Astrocyte of the cerebellum (primary cell): ENCODE results near the gene FAM107B.
"Not testable (repeated sequence)": the region's sequence is repeated elsewhere in the genome, so short reads cannot be mapped to it uniquely, and the experiment has no call there.

Source experiments
- DNase-seq: peaks from one replicate; pipeline ENCODE4 v3.0.0-alpha.2; 2011; ENCODE audit warnings: low read depth
- H3K4me3 ChIP-seq: 2 replicates; pipeline ENCODE4 v1.5.1; 2011; ENCODE audit warnings: mild to moderate bottlenecking, low read depth, low read length, moderate library complexity
- in situ Hi-C: cut with HindIII; loops from 2 replicates; pipeline ENCODE4 v1.10.0; 2017; ENCODE audit warnings: low sequenced_read_pairs
- TF ChIP-seq, protein P1 (sequence below): IDR thresholded peaks from 2 replicates; pipeline ENCODE4 v1.5.1; 2012; ENCODE audit warnings: low read length, low read depth, moderate library complexity, mild to moderate bottlenecking; ENCODE audit errors: missing control alignments

FAM107B gene

DNA sequence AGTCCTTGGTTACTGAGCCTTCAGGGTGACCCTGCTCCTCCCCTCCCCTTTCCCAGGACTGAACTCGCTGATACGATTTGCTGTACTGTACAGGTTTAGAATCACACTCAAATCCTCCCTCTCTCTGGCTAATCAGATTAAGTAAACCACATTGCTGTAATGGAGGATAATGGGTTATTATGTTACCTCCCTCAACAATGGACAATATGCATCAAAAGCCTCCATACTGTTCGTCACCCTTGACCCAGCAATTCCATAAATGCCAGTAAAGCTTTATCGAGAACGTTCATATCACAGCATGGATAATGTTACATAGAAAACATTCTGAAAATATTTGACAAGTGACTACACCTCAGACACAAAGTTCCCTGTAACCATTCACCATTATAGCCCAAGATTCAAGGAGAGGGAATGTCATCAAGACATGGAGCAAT lies 61.7 kb downstream of the FAM107B start:
- no peak for DNase-seq
- in situ Hi-C loops, result no loop called here
- H3K4me3 ChIP-seq, result no peak overlapping the region
- TF ChIP-seq, protein P1, sequence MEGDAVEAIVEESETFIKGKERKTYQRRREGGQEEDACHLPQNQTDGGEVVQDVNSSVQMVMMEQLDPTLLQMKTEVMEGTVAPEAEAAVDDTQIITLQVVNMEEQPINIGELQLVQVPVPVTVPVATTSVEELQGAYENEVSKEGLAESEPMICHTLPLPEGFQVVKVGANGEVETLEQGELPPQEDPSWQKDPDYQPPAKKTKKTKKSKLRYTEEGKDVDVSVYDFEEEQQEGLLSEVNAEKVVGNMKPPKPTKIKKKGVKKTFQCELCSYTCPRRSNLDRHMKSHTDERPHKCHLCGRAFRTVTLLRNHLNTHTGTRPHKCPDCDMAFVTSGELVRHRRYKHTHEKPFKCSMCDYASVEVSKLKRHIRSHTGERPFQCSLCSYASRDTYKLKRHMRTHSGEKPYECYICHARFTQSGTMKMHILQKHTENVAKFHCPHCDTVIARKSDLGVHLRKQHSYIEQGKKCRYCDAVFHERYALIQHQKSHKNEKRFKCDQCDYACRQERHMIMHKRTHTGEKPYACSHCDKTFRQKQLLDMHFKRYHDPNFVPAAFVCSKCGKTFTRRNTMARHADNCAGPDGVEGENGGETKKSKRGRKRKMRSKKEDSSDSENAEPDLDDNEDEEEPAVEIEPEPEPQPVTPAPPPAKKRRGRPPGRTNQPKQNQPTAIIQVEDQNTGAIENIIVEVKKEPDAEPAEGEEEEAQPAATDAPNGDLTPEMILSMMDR, result no peak

DNA sequence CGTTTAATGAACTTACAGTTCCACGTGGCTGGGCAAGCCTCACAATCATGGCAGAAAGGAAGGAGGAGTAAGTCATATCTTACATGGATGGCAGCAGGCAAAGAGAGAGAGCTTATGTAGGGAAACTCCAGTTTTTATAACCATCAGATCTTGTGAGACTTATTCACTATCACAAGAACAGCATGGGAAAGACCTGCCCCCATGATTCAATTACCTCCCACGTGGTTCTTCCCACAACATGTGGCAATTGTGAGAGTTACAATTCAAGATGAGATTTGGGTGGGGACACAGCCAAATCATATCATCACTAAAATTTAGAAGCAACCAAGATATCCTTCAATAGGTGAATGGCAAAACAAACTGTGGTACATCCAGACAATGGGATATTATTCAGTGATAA lies 65.4 kb downstream of the FAM107B start:
- in situ Hi-C loops, result not testable (repeated sequence)

DNA sequence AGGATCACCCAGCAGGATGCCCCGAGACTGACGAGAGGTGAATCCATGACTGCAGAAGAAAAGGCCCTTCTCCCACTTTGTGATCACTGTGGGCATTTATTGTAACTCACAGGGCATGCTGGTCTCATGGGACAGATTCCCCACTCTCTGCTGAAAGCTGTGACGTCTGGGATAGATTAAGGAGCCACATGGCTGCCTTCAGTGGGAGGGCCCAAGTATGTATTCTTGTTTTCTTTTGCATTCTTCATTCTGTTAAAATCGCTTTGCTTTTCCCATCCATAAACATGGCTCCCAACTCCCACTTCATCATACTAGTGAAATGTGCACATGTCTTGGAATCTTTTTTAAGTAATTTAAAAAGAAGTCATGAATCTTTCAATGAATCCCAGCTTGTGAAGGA lies 67.2 kb downstream of the FAM107B start:
- in situ Hi-C loops, result no loop called here
- no peak for DNase-seq
- H3K4me3 ChIP-seq, result no peak overlapping the region
- TF ChIP-seq, protein P1, result no peak

More for the DNA sequence above, 65.4 kb downstream of the FAM107B start:
- DNase-seq, H3K4me3 ChIP-seq: not testable (repeated sequence)

DNA sequence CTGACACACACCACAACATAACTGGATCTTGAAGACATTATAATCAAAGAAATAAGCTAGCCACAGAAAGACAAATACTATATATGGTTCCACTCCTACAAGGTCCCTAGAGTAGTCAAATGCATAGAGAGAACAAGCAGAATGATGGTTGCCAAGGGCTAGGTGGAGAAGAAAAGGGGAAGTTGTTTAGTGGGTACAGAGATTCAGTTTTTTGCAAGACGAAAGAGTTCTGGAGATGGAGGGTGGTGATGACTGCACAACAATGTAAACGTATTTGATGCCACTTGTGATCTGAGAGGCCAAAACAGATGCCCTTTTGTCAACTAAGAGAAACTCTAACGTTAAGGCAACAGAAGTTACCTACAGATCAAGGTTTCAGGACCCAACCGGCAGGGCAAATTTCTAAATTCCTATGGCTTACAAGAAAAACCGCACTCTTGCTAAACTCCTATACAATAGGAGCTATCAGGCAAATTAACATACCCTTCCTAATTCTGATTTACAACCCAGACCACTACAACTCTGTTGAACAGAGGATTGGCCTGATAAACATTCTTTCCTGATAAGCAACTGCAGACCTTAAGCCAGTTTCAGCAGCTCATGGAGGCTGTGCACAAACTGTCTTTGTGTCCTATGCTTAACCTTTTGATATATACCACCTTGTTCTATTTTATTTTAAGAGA lies 69.0 kb downstream of the FAM107B start:
- no peak for DNase-seq
- TF ChIP-seq, protein P1, result no peak
- H3K4me3 ChIP-seq, result no peak overlapping the region
- in situ Hi-C loops, result no loop called here

DNA sequence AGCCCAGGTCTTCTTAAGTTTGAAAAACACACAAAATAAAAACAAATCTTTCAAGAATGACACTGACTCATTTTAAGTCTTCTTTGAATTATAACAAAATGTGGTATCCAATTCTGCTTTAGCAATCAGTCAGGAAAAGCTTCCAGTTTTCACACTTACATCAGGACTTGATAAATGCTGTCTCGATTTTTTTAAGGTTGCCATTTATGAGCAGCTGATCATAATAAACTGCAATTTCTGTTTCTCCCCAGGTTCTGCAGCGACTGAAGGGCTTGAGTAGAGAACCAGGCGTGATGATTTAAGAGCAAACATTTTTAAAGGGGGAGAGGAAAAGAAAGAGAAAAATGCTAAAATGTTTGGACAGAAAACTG lies 71.1 kb downstream of the FAM107B start:
- in situ Hi-C loops, result no loop called here
- TF ChIP-seq, protein P1, result no peak
- DNase-seq, result no peak
- no peak overlapping the region for H3K4me3 ChIP-seq

DNA sequence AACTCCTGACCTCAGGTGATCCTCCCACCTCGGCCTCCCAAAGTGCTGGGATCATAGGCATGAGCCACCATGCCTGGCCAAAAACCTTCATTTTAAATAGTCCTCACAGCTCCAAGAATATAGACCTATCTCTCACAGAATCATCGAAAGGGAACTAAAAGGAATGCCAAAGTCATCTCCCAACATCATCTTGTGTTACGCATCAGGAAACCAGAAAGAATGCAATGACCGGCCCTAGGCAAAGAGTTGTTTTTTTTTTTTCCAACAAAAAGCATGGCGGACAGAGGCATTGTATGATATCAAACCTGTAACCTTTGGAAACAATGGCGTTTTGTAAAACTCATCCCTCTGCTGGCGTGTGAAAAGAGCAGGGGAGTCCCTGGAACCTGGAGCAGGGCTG lies 73.2 kb downstream of the FAM107B start:
- TF ChIP-seq, protein P1, result no peak
- H3K4me3 ChIP-seq, result no peak overlapping the region
- in situ Hi-C loops, result no loop called here
- no peak for DNase-seq

DNA sequence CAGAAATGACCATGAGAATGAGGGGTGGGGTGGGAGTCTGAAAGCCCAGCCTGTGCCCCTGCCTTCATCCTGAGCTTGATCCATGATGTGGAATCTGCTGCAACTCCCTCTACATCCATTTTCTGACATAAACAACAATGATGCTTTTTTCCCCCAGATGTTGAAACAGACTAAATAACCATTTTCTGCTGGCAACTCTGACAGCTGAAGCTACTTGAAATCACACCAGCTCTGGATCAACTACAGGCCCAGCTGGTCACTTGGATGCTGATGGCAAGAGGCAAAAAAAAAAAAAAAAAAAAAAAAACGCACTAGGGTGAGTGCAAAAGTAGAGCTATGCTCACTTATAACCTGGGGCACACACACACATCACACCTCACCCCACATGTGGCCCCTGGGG lies 74.2 kb downstream of the FAM107B start:
- DNase-seq, result no peak
- TF ChIP-seq, protein P1, result no peak
- H3K4me3 ChIP-seq, result no peak overlapping the region
- in situ Hi-C loops, result no loop called here
